Ecto neural progenitor cell (in vitro differentiated cells): ENCODE results near the gene UVSSA.

ENCODE experiments used
- DNase-seq: peaks from one replicate; pipeline ENCODE4 v3.0.0-alpha.2; 2018; ENCODE audit warnings: low spot score

The UVSSA gene

GRCh38 chr4:1409079-1409478, 62.1 kb downstream of the UVSSA start:
- no peak for DNase-seq

- no peak for DNase-seq
These were observed 62.8 kb downstream of the UVSSA start for GRCh38 chr4:1409491-1410425.

DNA sequence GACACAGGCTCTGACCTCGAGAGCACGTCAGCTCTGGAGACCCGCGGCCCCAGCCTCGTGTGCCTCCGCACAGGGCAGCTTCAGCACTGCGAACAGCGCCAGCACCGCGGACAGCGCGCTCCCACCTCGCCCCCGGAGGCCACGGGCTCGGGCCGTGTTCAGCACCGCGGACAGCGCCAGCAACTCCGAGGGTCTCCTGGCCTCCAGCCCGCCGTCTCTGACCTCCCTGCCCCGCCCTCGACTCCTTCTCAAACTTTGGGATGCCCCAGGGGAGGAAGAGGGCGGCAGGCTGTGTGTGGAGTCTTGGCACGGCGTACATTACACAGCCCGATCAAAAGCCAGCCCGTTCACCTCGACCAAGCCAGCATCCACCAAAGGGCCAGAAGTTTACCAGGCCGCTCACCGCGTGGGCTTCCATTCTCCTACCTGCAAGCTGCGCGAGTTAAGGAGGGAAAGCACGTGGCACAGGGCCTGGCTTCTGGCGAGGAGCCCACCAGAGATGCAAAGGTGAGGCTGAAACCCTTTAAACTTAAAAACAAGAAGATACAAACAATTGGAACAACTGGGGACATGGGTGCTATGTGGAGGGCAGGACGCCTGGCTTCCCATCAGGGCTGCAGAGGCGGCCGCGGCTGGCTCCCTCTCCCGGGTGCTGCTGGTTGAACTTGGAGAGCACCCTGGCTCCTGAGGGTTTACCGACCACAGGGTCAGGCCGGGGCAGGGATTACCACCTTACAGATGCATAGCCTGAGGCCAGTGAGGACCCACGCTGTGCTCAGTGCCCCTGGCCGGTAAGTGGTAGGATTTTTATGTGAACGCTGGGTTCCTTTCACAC, 63.7 kb downstream of the UVSSA start:
- peak; percentile 96 for DNase-seq

DNA sequence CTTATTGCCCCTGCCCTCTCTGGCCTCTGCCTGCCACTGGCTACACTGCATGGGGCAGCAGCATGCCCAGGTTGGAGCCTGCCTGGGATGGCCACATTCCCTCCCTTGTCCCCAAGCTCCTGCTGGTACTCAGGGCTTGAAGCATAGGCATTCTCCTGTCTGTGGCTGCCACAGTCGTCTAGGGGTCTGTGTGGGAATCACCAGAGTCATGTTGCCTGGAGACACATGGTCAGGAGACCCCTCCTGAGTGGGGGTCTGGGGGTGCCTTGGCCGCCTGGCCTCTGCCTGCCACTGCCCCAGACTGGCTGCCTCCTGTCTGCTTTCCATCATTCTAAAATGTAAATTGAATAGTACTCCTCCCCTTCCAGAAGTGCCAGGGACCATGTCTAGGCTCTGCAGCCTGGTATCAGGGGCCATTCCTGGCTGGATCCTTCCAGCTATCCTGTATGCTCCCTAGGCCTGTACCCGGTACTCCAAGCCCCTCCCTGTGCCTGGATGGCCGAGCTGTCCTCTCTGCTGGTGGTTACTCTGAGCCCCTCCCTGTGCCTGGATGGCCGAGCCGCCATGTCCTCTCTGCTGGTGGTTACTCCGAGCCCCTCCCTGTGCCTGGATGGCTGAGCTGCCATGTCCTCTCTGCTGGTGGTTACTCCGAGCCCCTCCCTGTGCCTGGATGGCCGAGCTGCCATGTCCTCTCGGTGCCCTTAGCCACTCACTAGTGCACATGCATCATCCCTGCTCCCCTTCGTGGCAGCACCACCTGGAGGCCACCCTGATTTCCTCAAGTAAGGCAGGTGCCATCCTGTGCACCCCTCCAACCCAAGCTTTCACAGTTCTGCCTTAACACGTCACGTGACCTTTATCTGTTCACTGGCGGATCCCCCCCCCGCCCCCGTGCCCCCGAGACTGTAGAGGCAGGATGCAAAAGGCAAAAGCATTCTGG, 64.7 kb downstream of the UVSSA start:
- DNase-seq: peak; percentile 41

- peak; percentile 38 for DNase-seq
These were observed 65.6 kb downstream of the UVSSA start for GRCh38 chr4:1412376-1413203.

DNA sequence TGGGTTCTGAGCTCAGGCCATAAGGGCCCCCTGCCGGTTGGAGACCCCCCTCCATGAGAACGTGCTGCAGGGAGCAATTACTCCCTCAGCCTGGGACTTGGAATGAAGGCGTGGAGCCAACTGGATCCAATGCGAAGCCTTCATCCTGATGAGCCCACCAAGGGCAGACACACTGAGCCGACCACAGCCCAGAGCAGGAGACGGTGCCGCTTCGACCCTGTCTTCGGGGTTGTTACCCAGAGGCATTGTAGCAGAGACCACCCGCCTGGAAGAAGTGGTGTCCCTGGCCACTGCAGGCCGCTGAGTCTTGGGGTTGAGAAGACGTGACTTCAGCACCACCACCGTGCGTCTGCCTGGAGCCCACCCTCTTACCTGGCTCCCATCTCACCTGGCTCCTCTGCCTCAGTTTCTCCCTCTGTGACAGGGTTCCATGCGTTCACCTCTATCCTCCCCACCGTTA, 66.2 kb downstream of the UVSSA start:
- peak; percentile 39 for DNase-seq

DNA sequence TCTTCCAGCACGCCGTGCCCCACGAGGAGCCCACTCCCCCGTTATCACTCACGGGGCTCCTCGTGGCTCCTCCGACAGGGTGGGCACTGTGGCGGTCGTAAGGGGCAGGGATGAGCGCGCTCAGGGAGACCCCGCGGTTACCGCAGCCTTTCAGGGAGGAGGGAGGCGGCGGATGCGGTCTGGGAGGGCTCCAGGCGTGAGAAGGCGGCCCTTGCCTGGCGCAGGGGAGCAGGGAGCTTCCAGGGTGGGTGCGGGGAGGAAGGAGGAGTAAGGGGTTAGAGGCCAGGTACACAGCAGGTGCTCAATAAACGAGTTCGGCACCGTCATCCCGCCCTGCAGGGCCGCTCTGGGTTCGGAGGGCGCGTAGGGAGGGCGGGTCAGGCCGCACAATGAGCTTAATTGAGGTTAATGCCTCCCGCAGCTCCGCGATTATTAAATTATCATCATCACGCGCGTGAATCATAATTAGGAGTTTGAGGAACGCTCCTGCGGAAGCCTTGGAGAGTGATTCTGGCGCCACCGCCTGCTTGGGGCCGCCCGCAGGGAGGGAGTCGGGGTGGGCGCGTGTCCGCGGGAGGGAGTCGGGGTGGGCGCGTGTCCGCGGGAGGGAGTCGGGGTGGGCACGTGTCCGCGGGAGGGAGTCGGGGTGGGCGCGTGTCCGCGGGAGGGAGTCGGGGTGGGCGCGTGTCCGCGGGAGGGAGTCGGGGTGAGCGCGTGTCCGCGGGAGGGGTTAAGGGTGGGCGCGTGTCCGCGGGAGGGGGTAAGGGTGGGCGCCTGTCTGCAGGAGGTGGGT, 66.9 kb downstream of the UVSSA start:
- DNase-seq: peak; percentile 40

- no peak for DNase-seq
These were observed 68.0 kb downstream of the UVSSA start for GRCh38 chr4:1414831-1415680.

GRCh38 chr4:1415681-1415981, 68.6 kb downstream of the UVSSA start:
- DNase-seq: no peak

DNA sequence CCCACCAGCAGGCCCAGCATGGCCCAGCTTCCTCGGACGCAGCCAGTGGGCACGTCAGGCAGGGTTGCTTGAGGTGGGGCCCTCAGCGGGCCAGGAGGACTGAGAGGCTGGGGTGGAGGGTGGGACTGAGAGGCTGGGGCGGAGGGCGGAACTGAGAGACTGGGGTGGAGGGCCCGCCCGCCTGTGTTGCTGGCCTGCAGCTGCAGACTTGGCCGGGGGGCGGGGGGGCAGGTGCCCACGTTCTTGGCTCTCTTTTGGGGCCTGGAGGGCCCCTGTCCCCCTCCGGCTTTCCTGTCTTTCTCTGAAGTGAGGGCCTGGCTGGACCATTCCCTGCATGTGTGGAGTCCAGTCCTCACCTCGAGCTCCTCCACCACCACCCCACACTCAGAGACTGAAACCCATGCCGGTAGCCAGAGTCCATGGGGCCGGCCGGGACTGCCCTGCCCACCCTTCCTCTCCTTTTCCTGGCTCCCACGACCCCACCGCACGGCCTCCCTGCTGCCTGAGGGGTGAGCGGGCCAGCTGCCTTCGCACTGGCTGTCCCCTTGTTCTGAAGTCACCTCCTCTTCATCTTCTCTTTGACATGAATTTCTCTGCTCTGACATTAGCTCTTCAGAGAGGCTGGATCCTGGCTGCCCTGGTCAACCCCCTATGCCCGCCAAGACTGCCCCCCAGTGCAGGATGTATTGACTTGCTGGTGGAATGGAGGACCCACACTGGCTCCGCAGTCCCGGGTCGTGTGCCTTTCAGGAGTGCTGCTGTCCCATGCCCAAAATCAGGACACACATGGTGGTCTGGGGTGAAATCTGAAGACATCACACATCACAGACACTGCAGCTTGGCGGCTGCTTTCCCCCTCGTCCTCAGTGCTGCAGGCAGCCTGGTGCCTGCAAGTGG, 69.3 kb downstream of the UVSSA start:
- DNase-seq: peak; percentile 43

DNA sequence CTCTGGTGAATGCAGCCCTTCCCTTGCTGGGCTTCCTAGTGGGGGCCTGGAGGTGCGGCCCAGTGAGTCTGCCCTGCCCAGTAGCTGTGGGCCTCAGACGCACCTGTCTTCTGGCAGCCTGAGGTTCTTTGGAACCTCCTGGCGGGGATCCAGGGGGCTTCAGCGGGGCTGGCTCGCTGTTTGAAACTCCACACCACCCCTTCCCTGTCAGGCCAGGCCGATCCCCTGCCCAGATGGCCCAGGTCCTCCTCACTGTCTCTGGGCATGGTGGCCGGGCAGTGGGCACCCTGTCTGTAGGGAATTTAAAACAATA, 69.9 kb downstream of the UVSSA start:
- no peak for DNase-seq

GRCh38 chr4:1417522-1418390, 70.7 kb downstream of the UVSSA start:
- DNase-seq: peak; percentile 43

DNA sequence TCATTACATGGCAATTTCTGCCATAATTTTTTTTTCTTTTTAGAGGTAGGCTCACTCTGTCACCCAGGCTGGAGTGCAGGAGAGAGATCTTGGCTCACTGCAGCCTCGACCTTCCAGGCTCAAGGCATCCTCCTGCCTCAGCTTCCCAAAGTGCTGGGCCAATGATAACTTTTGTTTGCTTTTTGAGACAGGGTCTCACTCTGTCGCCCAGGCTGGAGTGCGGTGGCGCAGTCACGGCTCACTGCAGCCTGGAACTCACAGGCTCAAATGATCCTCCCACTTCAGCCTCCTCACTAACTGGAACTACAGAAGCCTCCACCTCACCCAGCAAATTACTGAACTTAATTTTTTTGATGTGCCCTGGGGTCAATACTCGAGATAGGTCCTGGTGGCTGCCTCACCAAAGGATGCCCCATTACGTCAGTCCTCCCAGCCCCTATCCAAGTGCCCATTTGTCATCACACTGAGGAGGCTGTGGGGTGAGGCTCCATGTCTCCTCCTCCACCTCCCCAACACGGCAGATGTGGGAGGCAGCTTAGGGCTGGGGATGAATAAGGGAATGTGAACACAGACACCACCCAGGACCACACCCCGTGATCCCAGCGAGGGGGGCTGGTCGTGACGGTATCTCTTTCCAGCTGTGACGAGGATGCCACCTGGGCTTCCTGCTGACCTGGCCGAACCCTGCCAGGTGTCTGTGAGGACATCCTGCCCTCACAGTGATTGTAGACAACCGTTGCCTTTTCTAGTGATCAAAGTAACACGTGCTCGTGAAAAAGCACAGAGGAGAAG, 71.7 kb downstream of the UVSSA start:
- peak; percentile 40 for DNase-seq

DNA sequence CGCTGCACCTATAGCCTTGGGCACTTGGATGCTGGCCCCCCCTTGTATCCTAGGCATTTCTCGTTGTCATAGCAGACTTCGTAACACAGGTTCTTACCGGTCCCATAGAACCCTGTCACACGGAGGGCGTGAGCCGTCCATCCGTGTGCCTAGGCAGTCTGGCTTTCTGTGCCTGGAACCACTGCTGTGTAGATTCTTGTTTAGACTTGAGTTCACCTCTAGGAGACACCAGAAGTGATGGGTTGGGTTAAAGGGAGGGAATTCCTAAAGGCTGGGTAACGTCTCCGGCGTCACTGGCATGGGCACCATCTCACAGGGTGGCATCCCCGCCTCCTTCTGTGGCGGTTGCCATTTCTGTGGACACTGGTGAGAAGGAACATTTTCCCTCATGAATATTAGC, 72.7 kb downstream of the UVSSA start:
- no peak for DNase-seq

- DNase-seq: peak; percentile 42
These were observed 74.6 kb downstream of the UVSSA start for GRCh38 chr4:1421657-1422056.

DNA sequence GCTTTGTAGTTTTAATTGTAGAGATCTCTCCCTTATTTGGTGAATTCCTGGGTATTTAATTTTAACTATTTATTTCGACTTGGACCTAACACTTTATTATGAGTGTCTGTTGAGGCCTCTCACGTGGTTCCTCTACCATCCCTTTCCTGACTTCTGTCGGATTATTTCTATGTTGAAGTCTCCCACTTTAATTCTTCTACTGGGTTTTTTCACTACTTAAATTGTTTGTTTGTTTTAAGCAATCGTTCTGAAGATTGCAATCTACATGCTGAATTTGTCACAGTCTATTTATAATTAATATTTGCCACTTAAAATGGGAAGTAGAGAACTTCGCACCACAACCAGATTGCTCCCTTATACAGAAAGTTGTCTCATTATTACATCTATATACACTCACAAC, 80.0 kb downstream of the UVSSA start:
- no peak for DNase-seq
